ENCODE measurements around the gene IMPA2.
"Not testable (repeated sequence)": the region's sequence is repeated elsewhere in the genome, so short reads cannot be mapped to it uniquely, and the experiment has no call there.

Gene IMPA2

DNA sequence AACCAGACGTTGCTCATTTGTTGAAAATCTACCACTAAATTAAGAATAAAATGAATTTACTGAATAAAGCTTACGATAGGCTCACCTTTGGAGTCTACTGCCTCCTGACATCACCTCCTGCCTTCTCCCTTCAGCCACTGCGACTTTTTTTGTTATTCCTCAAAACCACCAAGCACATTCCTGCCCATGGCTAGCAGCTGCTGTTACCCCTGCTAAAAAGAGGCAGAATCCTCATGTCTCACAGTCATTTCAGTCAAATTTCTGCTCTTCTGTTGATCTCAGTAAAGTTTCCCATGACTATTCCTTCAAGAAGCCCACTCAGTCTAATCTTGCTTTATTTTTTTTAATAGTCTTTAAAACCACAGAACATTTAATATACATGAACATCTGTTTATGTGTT is 71.6 kb downstream of the IMPA2 start:
- FAIRE-seq = no peak

- no peak for FAIRE-seq
Measured at GRCh38 chr18:12053289-12053688, 72.0 kb downstream of the IMPA2 start.

GRCh38 chr18:12056034-12056883 is 75.0 kb downstream of the IMPA2 start:
- FAIRE-seq = no peak

DNA sequence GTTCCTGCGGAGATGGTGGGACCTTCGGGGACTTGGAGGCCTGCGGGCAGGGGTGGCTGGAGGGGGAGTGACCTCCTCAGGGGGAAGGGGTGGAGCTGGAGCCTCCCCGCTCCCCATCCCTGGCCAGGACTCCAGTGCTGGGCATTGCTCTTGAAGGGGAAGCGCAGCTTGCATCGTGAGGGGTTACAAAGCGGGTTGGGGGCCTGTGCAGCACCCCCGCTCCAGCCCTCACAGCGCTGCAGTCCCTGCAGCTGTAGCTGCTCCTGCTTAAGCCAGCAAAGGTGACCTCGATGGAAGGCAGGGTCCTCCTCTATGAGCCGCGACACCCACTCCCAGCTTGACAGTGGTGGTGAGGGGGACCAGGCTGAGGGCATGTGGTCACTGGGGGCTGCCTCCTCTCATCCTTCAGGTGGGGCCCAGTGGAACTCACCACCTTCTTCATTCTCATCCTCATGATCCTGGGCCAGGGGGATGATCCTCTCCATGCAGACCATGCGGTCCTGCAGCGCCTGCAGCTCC is 75.6 kb downstream of the IMPA2 start:
- FAIRE-seq = no peak

DNA sequence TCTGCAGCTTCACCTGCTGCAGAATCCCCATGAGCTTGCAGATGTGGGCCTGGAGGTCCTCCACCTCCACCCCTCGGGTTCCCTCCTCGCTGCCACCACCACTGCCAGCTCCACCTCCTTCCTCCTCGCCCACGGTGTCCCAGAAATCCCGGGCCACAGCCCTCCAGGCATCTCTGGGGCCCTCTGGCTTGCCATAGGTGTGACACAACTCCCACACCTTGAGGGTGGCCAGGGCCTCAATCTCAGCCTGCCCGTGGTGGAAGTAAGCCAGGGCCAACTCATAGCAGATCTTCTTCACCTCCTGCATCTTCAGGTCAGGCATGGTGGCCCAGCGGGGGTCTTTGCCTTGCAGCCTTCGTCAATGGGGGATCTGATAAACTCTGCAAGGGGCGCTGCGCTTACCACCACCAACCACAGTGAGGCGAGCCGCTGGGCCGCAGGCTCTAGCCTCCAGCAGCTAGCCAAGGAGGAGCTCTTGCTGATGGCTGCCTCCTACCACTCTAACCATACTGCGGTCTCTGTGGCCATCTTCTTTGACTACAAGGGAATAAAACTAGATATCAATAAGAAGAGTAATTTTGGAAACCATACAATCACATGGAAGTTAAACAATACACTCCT is 76.2 kb downstream of the IMPA2 start:
- FAIRE-seq = no peak

DNA sequence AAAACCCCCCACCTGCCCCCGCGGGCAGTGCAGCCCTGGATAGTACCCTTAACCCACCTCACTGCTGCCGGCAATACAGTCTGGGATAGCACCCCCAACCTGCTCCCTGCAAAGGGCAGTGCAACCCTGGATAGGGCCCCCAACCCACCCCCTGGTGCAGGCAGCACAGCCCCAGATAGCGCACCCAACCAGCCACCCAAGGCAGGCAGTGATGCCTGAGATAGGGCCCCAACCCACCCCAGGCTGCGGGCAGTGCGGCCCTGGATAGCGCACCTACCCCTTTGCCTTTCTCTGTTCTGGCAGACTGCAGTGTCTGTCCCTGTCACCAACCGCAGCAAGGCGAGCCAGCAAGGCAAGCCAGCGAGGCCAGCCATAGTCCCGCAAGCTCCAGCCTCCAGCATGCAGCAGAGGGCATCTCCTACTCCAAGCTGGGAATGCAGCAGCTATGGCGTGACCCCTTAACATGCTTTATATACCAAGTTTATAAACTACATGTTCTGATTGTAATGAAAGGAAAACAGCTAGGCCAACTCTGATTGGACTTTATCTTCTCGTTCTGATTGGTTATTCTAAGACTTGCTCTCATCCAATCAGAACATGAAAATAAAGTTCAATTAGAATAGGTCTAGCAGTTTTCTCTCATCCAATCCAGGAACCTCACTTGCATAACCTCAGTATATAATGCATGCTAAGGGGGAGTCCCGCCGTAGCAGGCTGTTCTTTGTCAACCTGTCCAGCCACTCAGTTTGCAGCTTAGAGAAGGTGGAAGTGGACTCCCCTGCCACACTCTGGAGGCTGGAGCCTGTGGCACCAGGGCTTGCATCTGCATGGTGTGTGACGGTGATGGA is 78.3 kb downstream of the IMPA2 start:
- no peak for FAIRE-seq

- FAIRE-seq = no peak
Measured at GRCh38 chr18:12060182-12060870, 79.0 kb downstream of the IMPA2 start.

DNA sequence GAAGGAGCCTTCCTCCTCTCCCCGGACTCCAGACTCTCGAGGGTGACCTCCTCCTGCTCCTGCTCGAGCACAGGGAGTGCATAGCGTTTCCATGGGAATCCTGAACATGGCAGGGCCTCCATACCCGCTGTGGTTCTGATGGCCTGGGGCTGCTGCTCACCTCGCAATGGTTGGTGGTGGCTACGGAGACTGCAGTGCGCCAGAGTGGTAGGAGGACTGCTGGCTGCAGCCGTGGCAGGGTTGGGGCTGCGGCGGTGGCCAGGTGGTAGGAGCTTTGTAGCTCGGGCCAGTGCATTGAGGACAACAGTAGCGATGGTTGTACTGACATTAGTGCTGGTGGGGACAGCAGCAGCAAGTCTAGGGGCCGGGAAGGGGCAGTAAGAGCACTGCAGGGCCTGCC is 80.4 kb downstream of the IMPA2 start:
- no peak for FAIRE-seq

DNA sequence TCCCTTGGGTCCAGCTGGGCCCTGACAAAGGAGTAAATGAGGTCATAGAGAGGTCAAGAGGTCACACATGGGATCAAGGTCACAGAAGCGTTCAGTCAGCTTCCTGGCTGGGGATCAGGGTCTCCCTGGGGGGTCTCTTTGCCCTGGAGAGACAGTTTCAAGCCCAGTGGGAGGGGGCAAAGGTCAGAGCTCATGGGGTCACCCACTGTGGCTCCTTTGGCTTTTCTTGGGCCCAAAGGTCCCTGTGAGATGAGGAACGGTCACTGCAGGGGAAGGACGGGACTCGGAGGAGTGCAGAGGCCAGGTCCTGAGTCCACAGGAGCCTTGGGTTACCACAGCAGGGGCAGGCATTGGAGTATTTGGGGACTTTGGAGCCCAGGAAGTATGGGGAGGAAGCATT is 81.7 kb downstream of the IMPA2 start:
- FAIRE-seq = no peak

DNA sequence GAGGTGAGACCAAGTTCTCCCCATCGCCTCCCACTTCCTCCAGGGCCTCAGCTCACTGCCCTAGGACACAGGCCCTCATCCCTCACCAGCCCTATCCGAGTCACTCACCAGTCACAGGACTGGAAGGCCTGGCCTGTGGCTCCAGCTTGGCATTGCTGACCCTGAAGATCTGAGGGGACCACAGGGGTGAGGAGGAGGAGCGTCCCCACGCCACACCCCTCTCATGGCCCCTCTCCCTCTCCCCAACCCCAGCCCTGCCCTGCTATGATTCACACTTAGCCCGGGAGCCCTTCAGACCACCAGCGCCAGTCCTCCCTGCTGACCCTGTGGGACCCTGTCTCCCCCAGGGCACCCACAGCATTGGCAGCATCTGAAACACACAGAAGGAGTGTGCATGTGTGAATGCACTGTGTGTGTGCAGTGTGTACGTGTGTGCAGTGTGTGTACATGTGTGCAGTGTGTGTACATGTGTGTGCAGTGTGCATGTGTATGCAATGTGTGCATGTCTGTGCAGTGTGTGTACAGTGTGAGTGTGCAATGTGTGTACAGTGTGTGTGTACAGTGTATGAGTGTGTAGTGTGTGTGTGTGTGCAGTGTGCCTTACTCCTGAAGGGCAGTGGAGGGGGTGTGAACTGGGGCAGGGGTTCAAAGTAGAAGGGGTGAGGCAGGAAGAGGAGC is 82.9 kb downstream of the IMPA2 start:
- no peak for FAIRE-seq

- no peak for FAIRE-seq
Measured at GRCh38 chr18:12065397-12065796, 84.1 kb downstream of the IMPA2 start.

GRCh38 chr18:12066910-12067511 is 85.7 kb downstream of the IMPA2 start:
- no peak for FAIRE-seq

DNA sequence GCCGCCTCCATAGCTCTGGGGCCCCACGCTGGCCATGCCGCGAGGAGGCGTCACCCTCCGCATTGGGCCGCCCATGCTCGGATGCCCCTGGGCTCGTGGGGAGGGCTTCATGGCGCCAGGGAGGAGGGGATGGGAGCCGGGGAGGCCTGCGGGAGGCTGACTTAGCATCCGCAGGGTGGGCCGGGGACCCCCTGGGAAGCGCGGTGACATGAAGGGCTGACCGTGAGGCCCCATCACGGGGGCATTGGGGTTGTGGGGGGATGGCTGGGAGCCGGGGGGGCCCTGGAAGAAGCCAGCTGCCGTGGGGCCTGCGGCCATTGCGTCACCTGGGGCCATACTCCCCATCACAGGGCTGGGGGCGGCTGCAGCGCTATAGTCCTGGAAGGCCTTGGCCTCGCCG is 86.4 kb downstream of the IMPA2 start:
- FAIRE-seq = no peak

- not testable (repeated sequence) for FAIRE-seq
Measured at GRCh38 chr18:12068316-12068949, 87.1 kb downstream of the IMPA2 start.

- no peak for FAIRE-seq
Measured at GRCh38 chr18:12068950-12069320, 87.6 kb downstream of the IMPA2 start.

DNA sequence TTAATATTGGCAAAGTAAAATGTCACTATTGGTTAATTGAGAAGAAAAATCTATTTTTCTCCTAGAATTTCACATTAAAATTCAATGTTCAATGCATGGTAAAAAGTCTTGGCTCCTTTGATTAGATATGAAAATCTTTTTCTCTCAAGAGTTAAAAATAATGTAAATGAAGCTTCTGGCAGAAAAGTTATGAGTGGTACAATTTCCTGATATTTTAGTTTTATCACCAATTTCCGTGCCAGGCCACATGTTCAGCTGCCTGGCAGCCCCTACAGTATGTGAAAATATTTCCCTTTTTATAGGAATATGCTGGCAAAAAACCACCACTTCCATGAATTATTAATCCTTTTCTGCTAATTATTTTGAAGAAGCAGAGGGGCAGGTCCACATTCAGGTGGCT is 89.8 kb downstream of the IMPA2 start:
- not testable (repeated sequence) for FAIRE-seq

GRCh38 chr18:12072996-12073395 is 91.7 kb downstream of the IMPA2 start:
- no peak for FAIRE-seq

GRCh38 chr18:12074736-12075135 is 93.4 kb downstream of the IMPA2 start:
- FAIRE-seq = no peak

GRCh38 chr18:12076424-12077140 is 95.3 kb downstream of the IMPA2 start:
- no peak for FAIRE-seq

DNA sequence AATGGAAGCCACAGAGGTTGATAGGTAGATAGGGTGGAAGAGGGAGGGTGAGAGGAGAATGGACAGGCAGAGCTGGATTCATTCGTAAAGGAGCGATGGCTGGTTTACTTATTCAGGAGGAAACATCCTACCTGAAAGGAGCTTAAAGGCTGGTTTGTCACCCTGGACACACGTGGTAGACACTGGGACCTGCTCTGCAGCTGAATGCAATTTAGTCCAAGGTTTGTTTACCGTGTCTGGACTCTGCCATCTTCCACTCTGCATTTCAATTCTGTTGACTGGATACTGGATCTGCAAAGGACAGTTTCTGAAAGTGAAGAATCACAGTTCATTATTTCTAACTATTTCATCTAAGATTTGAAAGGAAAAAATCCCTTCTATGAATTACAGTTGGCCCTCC is 96.7 kb downstream of the IMPA2 start:
- FAIRE-seq = not testable (repeated sequence)

All from endometrium (tissue), 2 donors.